ENCODE measurements around the gene MRS2.

- TF ChIP-seq, protein P1, sequence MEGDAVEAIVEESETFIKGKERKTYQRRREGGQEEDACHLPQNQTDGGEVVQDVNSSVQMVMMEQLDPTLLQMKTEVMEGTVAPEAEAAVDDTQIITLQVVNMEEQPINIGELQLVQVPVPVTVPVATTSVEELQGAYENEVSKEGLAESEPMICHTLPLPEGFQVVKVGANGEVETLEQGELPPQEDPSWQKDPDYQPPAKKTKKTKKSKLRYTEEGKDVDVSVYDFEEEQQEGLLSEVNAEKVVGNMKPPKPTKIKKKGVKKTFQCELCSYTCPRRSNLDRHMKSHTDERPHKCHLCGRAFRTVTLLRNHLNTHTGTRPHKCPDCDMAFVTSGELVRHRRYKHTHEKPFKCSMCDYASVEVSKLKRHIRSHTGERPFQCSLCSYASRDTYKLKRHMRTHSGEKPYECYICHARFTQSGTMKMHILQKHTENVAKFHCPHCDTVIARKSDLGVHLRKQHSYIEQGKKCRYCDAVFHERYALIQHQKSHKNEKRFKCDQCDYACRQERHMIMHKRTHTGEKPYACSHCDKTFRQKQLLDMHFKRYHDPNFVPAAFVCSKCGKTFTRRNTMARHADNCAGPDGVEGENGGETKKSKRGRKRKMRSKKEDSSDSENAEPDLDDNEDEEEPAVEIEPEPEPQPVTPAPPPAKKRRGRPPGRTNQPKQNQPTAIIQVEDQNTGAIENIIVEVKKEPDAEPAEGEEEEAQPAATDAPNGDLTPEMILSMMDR (IDR thresholded peaks at IDR 0.05; ENCODE audit: insufficient read depth, low read length, poor library complexity, severe bottlenecking): no peak
- no peak for TF ChIP-seq EZH2phosphoT487 (conservative IDR thresholded peaks at IDR 0.05; ENCODE audit: low read length)
Measured at GRCh38 chr6:24402697-24403500, at the start of gene MRS2.

Data from SU-DHL-6 (cell line).